ENCODE measurements around the gene TMCO6.
"Not testable (repeated sequence)": the region's sequence is repeated elsewhere in the genome, so short reads cannot be mapped to it uniquely, and the experiment has no call there.

TMCO6 gene

GRCh38 chr5:140664359-140665119 is 25.3 kb downstream of the TMCO6 start, which contains the start of gene WDR55:
Gene WDR55, plus strand, starts transcription at chr5:140664904. Its CDS starts 9 bp downstream, at chr5:140664913.
- peaks cover 19% of the 10 kb centered on the region for H3K4me1 ChIP-seq (ENCODE audit: insufficient read depth, low read length, severe bottlenecking)
- H3F3A ChIP-seq (ENCODE audit: insufficient read depth, low read length): peaks cover 7% of the 10 kb centered on the region; the same call in 1 of the 2 replicates
- peaks cover 66% of the 10 kb centered on the region for H3K36me3 ChIP-seq (ENCODE audit: insufficient read depth, low read length)
- no peaks in the 10 kb centered on the region for H3K9me3 ChIP-seq (ENCODE audit: low read length)
- no peaks in the 10 kb centered on the region for H3K9me2 ChIP-seq (ENCODE audit: low read depth, low read length)
- H3K79me2 ChIP-seq (ENCODE audit: insufficient read depth, low read length): no peaks in the 10 kb centered on the region
- TF ChIP-seq EZH2 (IDR thresholded peaks at IDR 0.05; ENCODE audit: borderline replicate concordance, low read length): no peak
- TF ChIP-seq CTCF (IDR thresholded peaks at IDR 0.05; ENCODE audit: low read length): no peak
- H3K4me2 ChIP-seq (ENCODE audit: low read length): peak within 1 kb of the TSS; percentile 90
- H3K9ac ChIP-seq (ENCODE audit: low read length): peak within 1 kb of the TSS; percentile 84
- no peaks in the 10 kb centered on the region for H4K20me1 ChIP-seq (ENCODE audit: insufficient read depth, low read length)
- H2AFZ ChIP-seq (ENCODE audit: low read length): 0 out of 2 replicates have a peak within 1 kb of the TSS, but pooled peaks have one; percentile 10
- peak within 1 kb of the TSS; percentile 92 for H3K4me3 ChIP-seq (ENCODE audit: low read depth, low read length, poor library complexity, severe bottlenecking)
- H3K27me3 ChIP-seq (ENCODE audit: insufficient read depth, low read length): no peaks in the 10 kb centered on the region
- peak within 1 kb of the TSS; percentile 57 for H3K27ac ChIP-seq (ENCODE audit: low read depth, low read length, poor library complexity, severe bottlenecking)

- H2AFZ ChIP-seq (ENCODE audit: low read length); H3K4me3 ChIP-seq (ENCODE audit: low read depth, low read length, poor library complexity, severe bottlenecking); H3K27me3 ChIP-seq (ENCODE audit: insufficient read depth, low read length); H3K27ac ChIP-seq (ENCODE audit: low read depth, low read length, poor library complexity, severe bottlenecking); H3F3A ChIP-seq (ENCODE audit: insufficient read depth, low read length); H3K79me2 ChIP-seq (ENCODE audit: insufficient read depth, low read length); H3K9me3 ChIP-seq (ENCODE audit: low read length); H3K4me2 ChIP-seq (ENCODE audit: low read length); H3K9me2 ChIP-seq (ENCODE audit: low read depth, low read length); H4K20me1 ChIP-seq (ENCODE audit: insufficient read depth, low read length); H3K9ac ChIP-seq (ENCODE audit: low read length); H3K4me1 ChIP-seq (ENCODE audit: insufficient read depth, low read length, severe bottlenecking): not testable (repeated sequence)
- H3K36me3 ChIP-seq (ENCODE audit: insufficient read depth, low read length): peaks cover 89% of the 10 kb centered on the region
Observed at GRCh38 chr5:140671035-140671434, 31.8 kb downstream of the TMCO6 start.

GRCh38 chr5:140671472-140672125 is 32.3 kb downstream of the TMCO6 start:
- H3K36me3 ChIP-seq (ENCODE audit: insufficient read depth, low read length): peaks cover 95% of the 10 kb centered on the region
- no peak overlapping the region for H3K4me2 ChIP-seq (ENCODE audit: low read length)
- H3K4me3 ChIP-seq (ENCODE audit: low read depth, low read length, poor library complexity, severe bottlenecking): no peak overlapping the region
- H3K27me3 ChIP-seq (ENCODE audit: insufficient read depth, low read length): no peaks in the 10 kb centered on the region
- no peak for TF ChIP-seq EZH2 (IDR thresholded peaks at IDR 0.05; ENCODE audit: borderline replicate concordance, low read length)
- TF ChIP-seq CTCF (IDR thresholded peaks at IDR 0.05; ENCODE audit: low read length): no peak
- H4K20me1 ChIP-seq (ENCODE audit: insufficient read depth, low read length): no peaks in the 10 kb centered on the region
- H3K27ac ChIP-seq (ENCODE audit: low read depth, low read length, poor library complexity, severe bottlenecking): no peak overlapping the region
- no peaks in the 10 kb centered on the region for H3K79me2 ChIP-seq (ENCODE audit: insufficient read depth, low read length)
- H3K9me2 ChIP-seq (ENCODE audit: low read depth, low read length): no peaks in the 10 kb centered on the region
- H2AFZ ChIP-seq (ENCODE audit: low read length): no peak overlapping the region
- no peaks in the 10 kb centered on the region for H3K9me3 ChIP-seq (ENCODE audit: low read length)
- no peak overlapping the region for H3K9ac ChIP-seq (ENCODE audit: low read length)
- peaks cover under 1% of the 10 kb centered on the region for H3K4me1 ChIP-seq (ENCODE audit: insufficient read depth, low read length, severe bottlenecking)
- no peaks in the 10 kb centered on the region for H3F3A ChIP-seq (ENCODE audit: insufficient read depth, low read length)
